ENCODE results near the gene SRBD1.

DNA sequence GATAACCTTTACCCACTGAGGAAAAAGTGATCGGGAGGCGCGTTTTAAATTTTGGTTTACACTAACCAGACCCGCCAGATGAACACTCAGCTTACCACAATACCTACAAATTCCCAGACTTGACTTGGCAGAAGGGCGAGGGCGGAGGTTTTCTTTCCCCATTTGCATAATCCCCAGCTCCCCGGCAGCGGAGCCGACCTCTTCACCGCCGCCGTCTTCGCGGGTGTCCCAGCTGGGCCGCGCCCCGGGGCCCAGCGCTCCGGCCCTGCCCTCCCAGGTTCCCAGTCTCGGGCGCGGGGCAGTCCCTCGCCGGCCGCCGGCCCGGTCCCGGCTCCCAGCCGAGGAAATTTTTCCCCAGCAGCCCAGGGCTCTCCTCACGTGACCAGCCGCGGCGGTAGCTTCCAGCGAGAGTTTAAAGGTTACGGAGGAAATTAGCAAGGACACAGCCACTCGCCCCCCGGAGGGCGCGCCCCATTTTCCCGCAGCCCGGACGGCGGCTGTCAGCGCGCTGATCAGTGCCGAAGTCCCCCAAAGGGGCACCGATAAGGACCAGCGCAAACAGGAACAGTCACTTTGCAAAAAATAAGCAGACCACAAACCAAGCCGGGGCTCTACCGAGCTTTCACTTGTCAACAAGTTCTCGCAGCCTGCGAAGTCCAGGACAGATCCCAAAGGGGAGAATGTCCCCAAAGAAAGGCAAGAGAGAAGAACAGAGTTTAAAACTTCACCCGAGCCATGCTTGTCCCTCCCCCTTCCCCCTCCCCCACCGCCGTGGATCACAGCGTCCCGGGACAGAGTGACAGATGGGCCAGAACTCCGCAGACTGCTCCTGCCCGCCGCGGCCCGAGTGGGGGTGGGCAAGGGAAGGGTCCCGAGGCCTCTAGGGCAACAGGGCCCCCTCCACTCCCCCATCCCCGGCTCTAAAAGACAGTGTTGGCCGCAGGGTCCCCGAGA, 39.1 kb upstream of the SRBD1 start:
- no peak for TF ChIP-seq POLR2A (IDR thresholded peaks at IDR 0.05)
- TF ChIP-seq, protein P1, sequence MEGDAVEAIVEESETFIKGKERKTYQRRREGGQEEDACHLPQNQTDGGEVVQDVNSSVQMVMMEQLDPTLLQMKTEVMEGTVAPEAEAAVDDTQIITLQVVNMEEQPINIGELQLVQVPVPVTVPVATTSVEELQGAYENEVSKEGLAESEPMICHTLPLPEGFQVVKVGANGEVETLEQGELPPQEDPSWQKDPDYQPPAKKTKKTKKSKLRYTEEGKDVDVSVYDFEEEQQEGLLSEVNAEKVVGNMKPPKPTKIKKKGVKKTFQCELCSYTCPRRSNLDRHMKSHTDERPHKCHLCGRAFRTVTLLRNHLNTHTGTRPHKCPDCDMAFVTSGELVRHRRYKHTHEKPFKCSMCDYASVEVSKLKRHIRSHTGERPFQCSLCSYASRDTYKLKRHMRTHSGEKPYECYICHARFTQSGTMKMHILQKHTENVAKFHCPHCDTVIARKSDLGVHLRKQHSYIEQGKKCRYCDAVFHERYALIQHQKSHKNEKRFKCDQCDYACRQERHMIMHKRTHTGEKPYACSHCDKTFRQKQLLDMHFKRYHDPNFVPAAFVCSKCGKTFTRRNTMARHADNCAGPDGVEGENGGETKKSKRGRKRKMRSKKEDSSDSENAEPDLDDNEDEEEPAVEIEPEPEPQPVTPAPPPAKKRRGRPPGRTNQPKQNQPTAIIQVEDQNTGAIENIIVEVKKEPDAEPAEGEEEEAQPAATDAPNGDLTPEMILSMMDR (IDR thresholded peaks at IDR 0.05): no peak

Data from stomach (tissue), 4 donors.